Epithelial cell of umbilical artery (primary cell): Measurements from ENCODE around the gene MYH11. TPM values are rescaled to one million over a fixed set of nuclear protein-coding genes. Genes with fewer than 3 reads are reported as not detected.

Experiments
- total RNA-seq: library from RNA; depleted of rRNA; stranded (reverse); fragments of >200 nt; gene quantifications from 2 replicates; pipeline ENCODE4 v1.2.3, GENCODE V29; 2014

Gene MYH11
- under 0.01 and 0.15 TPM in 2 replicates for total RNA-seq

DNA sequence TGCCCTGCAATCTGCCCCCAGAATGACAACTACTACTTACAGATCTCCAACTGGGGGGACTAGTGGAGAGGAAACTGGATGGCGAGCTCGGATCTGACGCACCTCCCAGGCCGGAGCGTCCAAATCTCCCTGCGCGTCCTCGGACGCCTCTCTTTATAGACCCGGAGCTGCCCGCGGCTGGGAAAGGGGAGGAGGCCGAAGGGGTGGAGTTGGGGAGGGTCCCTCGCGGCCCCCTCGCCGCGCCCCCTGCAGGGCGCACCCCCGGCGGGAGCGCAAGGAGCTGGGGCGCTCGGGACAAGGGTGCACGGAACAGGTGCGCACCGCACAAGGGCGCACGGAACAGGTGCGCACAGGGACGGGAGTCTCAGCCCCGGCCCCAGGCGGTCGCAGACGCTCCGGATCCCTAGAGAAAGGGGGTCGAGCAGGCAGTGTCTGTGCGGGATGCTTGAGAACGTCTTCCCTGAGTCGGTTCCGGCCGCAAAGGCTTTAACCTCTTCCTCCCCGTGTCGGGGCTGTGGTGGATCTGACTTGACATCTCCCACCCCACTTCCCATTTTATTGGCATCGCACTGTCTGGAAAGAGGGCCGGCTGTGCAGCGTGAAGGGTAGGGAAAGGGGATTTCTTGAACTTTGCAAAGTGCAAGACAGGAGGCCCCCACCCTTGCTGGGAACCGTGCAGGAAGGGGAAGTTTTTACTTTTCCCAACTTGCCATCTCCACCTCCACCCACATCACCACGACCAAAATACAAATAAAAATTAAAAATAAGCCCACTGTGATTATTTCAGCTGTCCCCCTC is at the start of gene MYH11:
Gene MYH11, minus strand, starts transcription at position 128 of the 798 bp plus-strand sequence. CDS start 18,776 bp downstream, outside the sequence.

DNA sequence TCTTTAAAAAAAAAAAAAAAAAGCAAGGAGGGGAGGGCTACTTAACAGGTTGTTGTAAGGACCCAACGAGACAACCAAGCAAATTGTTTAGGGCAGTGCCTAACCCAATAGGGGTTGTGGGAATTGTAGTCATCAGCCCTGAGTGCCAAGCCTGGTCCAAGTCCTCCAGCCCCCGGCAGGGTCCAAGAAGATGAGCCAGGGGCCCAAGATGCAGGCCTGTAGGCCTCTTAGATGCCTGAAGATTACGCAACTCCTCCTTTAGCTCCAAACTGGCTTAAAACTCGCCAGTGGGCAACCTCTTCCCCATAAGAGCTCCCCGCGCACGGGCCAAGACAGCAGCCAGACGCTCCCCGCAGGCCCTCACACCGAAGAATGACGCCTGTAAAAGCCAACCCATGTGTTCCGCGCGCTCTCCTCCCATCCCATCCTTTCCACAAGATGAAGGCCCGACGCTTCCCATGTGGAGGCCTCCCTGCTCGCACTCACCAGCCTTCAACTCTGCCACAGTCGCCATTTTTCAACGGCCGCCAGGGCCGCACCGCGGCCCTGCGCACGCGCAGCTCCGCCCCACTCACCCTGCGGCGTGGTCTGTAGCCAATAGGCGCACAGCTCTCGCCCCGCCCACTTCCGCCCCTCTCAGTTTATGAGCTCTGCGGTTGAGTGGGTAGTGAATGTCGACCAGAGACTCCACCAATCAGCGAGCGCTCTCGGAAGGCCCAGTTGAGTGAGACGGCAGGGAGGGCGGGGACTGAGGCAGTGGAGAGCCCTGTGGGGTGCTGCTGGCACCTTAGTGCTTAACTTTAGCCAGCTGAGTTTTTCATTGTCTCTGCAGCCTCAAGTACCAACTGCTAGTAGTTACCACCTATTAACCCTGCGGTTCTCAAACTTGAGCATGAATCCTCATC is 31.5 kb upstream of the MYH11 start, which contains the start of gene CEP20:
Gene CEP20, minus strand, starts transcription at position 532 of the 905 bp plus-strand sequence. Its CDS starts 18 bp downstream, at position 514.

Other genes starting within 250 kb of the MYH11 start
- gene MARF1, start 213.9 kb downstream of the MYH11 start, total RNA-seq, result 6.5 and 9.7 TPM in 2 replicates
- gene NDE1, start 206.8 kb downstream of the MYH11 start, total RNA-seq, result 47.7 and 54.3 TPM in 2 replicates
- gene CEP20, start 31.6 kb upstream of the MYH11 start, total RNA-seq, result 29.9 and 39.4 TPM in 2 replicates
- gene ABCC1, start 92.6 kb upstream of the MYH11 start, total RNA-seq, result 23.4 and 25.8 TPM in 2 replicates